Testis (tissue), 2 donors: ENCODE data around the gene CARD9.

Experiments used
- CTCF ChIP-seq, 3 experiments: fragments of 450-650 bp in 2 of 3; fragments of 200-600 bp in 1 of 3; sonication (generic) in 1 of 3; IDR thresholded peaks; one replicate each; pipeline ENCODE4 v1.5.1; 2016 to 2019; ENCODE audit warnings: antibody characterized with exemption in 3 of 3, mild to moderate bottlenecking in 2 of 3, moderate library complexity in 1 of 3
- POLR2A ChIP-seq: fragments of 450-650 bp; IDR thresholded peaks from one replicate; pipeline ENCODE4 v1.6.1; 2017; ENCODE audit warnings: antibody characterized with exemption, mild to moderate bottlenecking, moderate library complexity

GRCh38 chr9:136370687-136371532 is 2.6 kb downstream of the CARD9 start:
- no peak for TF ChIP-seq CTCF (IDR thresholded peaks at IDR 0.05)
- TF ChIP-seq POLR2A, result no peak
